HG03442 (cell line): Measurements from ENCODE around the gene BCLAF3.
A peak's percentile ranks its signal among the peaks of the same experiment; 100 is the strongest.

Experiments
- ATAC-seq: cut with Tn5 transposase; IDR thresholded peaks from one replicate; pipeline ENCODE4 v1.9.1; 2021; ENCODE audit warnings: mild to moderate bottlenecking, moderate library complexity; ENCODE audit not compliant: unreplicated experiment

Gene BCLAF3

DNA sequence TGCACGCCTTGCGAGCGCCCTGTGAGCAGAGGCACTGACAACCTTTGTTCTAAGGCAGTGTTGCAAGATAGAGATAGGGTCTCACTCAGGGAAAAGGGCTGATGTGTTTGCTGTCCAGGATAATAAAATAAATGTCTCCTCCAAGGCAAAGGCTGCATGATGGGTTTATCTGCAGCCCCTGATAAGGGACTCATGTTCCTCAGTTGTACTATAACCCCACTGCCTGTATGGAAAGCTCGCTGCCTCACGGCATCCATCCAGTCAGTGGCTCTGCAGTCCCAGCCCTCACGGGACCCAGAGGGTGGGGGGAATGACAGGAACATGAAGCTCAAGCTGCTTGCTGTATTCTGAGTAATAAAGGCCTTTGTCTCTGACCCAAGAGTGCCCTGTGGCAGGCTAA, 22.6 kb downstream of the BCLAF3 start:
- no peak for ATAC-seq

DNA sequence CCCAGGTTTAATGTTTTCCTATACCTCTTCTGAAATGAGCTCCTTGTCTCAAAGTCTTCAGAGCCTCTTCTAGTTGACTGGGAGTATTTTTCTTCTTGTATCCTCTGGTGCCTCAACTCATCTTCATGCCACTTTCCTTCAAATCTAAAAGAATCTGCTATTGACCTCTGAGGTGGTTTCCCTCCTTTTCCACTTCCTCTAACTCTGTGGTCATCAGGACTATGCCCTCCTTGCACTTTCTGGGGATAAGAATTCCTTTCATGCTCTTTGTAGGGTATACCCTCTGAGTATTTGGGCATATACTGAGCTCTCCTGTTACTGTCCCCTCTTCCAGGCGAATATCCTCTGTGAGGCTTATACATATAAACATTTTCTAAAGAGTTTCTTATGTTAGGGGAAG, 24.8 kb downstream of the BCLAF3 start:
- ATAC-seq, result no peak

DNA sequence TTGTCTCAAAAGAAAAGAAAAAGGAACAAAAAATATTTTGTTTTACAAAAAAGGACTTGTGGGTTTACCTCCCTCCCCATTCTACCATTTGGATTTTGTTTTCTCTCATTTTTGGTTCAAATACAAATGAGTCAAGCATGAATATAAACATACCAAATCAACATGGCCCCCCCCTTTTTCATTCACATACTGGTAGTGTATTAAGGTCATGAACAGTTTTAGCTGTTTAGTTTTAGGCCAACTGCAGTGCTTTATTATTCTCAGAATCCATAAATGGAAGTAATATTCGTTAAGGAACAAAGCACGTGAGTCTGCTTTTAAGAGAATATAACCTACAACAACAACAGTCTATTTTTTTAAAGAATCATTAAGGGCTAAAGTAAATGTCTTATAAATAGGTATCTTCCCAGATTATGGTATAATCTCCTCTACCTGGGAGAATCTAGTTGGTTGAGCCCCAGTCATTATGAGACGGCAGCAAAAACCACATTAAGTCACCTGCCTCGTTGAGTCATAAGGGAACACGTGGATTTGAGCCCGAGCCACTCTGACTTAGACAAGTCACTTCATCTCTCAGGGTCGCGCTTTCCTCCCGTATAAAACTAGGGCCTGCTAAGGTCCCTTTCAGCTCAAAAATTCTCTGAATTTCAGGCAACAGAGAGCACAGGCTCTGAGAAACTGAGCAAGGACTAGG, 26.7 kb downstream of the BCLAF3 start:
- peak; percentile 81 for ATAC-seq

DNA sequence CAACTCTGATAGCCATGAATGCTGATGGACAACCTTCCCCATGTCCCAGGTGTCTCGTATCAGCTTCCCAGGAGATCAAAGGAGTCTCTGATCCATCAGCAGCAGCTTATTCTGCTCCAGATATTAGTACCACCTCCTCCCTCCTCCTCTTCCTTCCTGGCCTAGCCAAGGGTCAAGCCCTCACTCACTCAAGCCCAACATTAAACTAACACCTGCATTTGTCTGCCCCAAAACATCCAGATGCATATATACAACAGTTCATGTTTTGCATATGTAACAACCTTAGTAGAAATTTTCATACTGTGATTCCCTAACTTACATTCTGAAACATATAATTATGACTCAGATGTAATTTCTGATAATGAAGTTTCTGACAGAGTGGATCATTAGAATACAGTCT, 29.9 kb downstream of the BCLAF3 start:
- ATAC-seq, result no peak

DNA sequence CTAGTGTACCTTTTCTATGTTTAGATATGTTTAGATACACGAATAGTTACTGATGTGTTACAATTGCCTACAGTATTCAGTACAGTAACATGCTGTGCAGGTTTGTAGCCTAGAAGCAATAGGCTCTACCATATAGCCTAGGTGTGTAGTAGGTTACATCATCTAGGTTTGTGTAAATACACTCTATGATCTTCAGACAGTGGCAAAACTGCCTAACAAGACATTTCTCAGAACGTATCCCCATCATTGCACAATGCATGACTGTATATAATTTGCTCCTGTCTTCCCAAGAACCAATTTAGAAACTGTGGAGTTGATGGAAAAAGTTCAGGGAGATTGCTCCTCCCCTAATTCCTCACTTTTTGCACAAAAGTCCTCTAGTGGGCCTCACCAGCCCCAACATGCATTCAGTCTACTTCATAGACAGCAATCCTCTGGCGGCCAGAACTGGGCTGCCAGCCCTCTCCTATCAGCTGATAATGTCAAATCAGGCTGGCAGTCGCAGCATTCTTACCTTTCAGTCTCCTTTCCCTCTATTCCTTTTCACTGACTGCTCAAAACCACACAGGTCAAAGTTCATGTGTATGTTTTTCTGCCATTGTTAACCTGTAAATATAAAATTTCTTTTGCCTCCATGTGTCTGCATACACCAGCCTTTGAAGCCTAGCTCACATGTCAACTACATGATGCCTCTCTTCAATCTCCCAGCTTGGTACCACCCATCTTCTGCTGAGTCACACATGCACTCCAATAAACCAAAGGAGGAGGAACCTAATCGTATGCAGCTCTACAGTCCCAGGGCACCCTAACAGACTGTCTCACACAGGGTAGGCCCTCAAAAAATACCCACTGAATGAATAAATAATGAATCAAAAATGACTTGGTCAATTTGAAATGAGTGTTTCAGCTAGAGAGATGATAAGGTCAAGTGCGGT, 32.0 kb downstream of the BCLAF3 start:
- ATAC-seq, result no peak

DNA sequence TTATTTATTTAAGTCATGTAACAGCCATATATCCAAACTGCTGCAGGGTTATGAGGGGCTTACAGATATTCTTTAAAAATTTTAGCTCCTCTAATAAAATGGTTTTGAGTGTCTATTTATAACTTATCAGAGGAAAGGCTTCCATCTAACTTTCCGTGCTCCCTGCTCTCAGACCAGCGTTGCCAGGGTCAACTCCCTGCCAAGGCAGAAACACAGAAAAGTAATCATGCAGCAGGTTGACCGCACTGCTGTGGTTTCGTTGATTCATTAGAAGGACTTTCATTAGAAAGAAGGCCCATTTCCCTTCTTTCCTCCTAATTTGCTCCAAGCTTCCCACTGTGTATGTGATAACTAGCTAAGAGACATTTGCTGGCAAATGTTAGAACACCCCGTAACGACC, 33.9 kb downstream of the BCLAF3 start:
- no peak for ATAC-seq

DNA sequence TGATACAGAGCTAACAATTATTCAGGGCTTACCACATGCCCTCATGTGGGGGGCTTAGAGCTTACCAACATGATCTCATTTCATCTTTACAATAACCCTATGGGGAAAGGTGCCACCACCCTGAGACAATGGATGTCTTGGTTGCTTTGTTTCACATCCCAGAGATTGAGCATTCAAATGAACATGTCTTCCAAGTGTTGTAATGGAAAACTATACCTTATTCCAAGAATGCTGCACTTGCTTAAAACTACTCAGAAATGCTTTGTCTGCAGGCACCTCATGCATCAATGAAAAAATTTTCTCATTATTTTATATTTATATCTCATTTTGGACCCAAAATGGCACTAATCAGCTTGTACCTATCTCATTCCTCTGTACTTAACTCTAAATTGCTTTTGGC, 34.6 kb downstream of the BCLAF3 start:
- ATAC-seq, result no peak

DNA sequence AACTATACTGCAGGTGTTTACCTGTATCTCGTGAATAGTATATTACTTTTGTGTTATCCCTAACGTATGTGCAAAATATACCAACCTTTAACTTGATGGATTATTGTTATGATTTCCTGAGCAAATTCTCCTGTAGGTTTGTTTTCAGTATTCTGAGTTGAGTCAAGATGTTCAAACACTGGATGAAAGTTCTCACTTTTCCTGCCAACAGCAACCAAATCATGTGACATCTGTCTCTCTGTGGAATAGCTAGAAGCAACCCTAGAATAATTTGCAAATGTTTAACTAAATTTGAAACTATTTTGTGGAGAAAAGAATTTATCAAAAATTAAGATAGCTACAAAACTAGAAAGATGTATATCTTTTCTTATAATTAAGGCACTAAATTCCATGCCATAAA, 35.6 kb downstream of the BCLAF3 start:
- ATAC-seq, result no peak

DNA sequence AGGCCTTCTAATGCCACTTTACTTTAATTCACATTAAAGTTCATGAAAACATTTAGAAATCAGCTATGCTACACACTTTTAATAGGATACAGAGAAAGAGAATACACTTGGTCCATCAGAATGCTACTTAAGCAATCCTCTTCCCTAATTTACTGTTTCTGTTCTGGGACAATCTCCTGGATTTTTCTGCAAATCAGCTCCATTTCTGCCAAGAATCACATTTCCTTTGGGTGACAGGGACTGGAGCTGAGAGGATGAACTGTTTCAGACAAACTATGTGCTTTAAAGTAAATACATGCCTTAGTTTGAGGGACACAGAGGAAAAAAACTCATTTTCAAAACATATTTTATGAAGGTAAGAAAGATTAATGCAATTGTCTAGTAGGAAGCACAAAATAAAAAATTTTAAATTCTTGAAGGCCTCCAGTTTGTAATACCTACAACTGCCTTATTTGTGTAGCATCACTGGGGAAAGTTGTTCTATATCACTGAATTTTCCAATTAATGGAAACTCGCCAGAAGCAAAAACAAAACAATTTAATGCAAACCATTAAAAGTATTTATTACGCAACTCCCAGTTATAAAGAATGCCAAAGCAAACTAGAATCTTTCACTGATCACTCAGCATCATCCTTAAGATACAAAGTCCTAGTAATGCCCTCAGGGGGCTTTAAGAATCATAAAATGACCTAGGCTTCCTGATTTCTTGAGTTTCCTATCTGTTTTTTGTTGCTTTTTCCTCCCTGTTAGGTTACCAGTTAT, 36.3 kb downstream of the BCLAF3 start:
- ATAC-seq, result no peak

DNA sequence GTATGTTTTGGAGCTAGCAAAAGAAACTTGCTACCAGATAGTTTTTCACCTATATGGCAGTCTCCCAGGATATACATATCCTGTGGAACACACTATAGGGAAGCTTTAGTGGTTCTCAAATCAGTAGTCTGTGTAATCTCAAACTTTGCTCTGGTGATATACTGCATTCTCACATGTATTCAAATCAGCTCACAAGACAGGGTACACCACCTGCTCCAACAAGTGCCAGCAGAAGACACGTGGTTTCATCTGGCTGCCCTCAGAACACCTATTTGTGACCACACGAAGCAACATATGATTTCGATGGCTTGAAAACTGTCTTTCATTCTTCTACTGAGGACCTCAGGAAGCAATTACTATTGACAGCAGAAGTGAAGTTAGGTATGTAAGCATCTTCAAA, 37.7 kb downstream of the BCLAF3 start:
- no peak for ATAC-seq

DNA sequence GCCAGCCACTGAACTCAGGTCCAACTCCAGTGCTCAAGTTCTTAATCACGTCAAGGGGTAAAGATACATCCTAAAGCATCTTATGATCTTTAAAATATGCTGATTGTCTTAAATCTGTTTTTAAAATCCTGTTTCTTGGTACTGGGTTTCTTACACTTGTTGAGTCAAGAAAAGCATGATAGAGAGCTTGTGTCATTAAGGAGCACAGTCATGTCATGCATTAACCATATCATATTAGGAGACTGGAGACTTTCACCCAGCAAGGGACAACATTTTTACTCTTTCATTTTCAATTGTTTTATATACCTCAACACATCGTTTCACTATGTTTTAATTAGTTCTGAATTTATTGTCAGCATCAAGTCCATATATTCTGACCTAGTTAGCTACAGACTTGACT, 41.5 kb downstream of the BCLAF3 start:
- no peak for ATAC-seq

DNA sequence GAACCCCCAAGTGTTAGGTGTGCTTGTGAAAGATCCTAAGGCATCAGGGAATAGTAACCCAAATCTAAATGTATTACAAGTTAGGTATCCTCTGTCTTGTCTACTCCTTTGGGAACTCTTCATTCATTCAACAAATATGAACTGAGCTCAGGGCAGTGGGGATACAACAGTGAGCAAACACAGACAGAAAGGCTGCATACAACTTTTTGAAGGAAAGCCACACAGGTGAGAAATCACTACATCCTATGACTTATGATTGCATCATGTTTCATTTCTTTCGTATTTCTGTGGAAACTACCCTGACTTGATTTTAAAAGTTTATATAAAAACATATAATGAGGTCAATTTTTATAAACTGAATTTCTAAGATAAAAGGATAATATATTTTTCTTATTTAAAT, 43.2 kb downstream of the BCLAF3 start:
- ATAC-seq, result no peak
